Medulla oblongata (tissue), 1 donor: ENCODE data around the gene KLF1.
"Not testable (repeated sequence)": the region's sequence is repeated elsewhere in the genome, so short reads cannot be mapped to it uniquely, and the experiment has no call there.

ENCODE experiments used
- DNase-seq: peaks from one replicate; pipeline ENCODE4 v3.0.0-alpha.2; 2015; ENCODE audit errors: extremely low spot score

The KLF1 gene

GRCh38 chr19:12886969-12887747, at the start of gene KLF1:
KLF1 (minus strand) TSS chr19:12887201; CDS start chr19:12887140, 61 bp downstream.
- no peak for DNase-seq

DNA sequence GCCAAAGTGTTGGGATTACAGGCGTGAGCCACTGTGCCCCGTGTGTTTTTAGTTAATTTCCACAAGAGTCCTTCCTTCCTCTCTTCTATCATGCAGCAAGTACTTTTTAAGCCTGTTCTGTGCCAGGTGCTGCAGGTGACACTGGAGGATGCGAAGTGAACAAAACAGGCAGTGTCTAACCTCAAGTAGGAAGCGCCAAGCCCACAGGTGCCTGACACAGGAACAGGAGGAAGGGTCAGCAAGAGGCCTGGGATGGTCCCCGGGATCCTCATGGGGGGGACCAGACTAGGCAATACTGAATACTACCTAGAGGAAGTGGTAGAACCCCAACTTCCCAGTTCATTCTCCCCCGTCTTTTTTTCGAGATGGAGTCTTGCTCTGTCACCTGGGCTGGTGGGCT, 49.6 kb upstream of the KLF1 start:
- no peak for DNase-seq

DNA sequence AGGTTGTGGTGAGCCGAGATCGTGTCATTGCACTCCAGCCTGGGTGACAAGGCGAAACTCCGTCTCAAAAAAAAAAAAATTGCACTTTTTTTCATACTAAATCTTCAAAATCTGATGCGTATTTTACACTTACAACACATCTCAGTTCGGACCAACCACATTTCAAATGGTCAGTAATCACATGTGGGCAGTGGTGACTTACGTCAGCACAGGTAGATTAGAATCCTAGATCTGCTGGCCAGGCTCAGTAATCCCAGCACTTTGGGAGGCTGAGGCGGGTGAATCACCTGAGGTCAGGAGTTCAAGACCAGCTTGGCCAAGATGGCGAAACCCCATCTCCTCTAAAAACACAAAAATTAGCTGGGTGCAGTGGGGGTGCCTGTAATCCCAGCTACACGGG, 48.1 kb upstream of the KLF1 start:
- no peak for DNase-seq

GRCh38 chr19:12933287-12934072, 46.5 kb upstream of the KLF1 start, which contains the start of gene FARSA:
FARSA (minus strand) TSS chr19:12933711; CDS start chr19:12933696, 15 bp downstream.
- DNase-seq = peak; percentile 96

DNA sequence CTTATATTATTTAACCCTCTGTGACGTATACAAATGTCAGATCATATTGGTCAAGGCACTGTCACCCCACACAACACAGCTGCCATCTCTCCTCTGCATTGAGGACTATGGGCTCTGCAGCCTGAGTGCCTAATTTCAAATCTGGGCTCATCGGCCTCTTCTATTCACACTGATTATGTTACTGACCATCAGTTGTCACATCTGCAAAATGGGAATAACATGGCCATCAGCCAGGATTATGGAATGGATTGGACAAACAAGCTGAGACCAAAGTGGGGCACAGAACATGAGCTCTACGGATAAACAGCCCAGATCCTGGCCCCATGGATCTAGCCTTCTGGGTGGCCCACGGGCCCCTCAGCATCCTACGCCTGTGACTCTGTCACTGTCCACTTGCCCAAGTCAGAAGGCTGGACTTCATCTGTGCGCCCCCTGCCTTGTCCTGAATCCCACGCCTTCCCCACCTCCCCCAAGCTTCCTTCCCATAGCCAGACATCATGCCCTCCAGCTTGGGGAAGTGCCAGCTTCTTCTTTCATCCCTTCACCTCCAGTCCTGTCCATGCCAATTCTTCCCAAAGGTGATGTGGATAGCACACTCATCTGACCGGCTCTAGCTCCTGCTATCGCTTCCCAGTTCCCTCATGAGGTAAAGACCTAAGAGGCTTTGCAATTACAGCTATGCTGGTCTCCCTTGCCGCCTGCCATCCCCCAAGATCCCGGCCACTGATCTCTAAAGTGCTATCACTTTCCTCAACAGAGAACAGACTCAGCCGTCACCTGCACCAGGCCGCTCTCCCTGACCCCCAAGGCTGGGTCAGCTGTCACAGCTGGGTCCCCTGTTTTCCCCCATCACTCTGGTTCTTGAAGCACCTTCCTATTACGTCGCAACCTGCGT, 45.6 kb upstream of the KLF1 start:
- DNase-seq = no peak

DNA sequence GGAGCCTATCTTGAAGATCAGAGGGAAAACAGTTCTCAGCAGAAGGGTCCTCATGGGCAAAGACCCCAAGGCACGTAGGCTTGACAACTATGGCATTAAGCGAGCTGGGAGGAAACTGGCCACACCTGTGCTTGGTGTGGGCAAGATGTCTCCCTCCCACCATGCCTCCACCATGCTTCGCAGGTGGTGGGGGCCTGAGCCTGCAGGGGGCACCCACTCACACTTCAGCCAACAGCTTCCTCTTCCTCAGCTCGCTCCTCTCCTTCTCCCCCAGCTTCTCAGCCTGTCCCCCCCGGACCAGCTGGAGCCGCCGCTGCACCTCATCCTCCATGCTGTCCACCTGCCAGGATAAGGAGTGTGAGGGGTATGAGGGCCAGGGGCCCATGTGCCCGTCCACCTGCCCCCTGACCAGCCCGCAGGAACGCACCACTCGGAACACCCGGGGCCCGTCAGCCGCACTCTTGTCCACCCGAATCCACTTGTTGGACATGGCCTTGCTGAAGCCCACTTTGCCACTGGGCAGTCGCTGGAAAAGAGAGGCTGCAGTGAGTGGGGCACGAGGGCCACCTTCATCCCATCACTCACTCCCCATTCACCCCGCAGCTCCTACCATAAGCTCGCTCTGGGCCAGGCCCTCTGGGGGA, 43.1 kb upstream of the KLF1 start:
- DNase-seq = no peak

- DNase-seq = no peak
Observed at GRCh38 chr19:12924621-12925310, 37.8 kb upstream of the KLF1 start.

DNA sequence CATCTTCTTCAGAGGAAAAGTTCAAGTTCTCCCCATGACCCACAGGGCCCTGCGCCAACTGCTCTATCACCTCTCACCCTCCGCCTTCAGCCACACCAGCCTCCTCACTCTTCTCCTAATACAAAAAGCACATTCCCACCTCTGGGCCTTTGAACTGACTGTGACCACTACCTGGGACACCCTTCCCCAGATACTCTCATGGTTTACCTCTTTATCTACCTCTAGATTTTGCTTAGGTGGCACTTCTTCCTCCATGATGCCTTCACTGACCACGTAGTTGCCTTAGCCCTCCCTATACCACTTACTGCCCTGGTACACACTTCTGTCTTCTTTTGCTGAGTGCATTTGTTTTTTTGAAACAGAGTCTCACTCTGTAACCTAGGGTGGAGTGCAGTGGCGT, 36.0 kb upstream of the KLF1 start:
- DNase-seq = no peak

- DNase-seq = no peak
Observed at GRCh38 chr19:12921047-12921446, 34.0 kb upstream of the KLF1 start.

DNA sequence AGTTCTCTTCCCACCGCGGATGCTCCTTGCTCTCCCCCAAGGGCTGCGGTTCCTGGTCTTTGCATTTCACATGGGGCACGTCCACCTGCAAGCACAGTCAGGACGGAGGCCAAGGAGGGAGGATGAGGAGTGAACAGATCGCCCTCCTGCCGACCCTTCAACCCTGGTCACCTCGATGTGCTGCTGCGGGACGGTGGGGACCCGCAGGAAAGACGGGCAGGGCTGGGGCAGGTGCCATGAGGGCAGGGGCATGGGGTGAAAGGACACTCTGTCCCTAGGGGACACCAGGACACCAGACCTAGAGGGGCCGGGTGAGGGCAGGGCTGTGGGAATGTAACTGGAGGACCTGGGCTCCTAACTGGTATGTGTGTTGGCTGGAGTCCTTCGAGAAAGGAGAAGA, 31.3 kb upstream of the KLF1 start:
- DNase-seq = no peak

DNA sequence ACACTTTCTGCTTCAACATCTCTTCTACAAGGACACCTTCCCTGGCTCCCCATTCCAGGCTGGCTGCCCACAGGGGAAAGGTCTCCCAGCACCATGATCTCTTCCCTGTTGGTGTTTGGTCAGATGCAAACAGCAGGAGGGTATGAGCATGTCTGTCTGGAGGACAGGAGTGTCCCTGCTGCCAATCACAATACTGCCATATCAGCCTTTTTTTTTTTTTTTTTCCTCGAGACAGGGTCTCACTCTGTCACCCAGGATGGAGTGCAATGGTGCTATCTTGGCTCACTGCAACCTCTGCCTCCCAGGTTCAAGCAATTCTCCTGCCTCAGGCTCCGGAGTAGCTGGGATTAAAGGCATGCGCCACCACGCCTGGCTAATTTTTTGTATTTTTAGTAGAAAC, 28.9 kb upstream of the KLF1 start:
- not testable (repeated sequence) for DNase-seq

GRCh38 chr19:12913851-12914690, 27.1 kb upstream of the KLF1 start:
- DNase-seq = peak; percentile 60

GRCh38 chr19:12913011-12913561, 26.1 kb upstream of the KLF1 start:
- peak; percentile 87 for DNase-seq

- DNase-seq = no peak
Observed at GRCh38 chr19:12912571-12912970, 25.6 kb upstream of the KLF1 start.

DNA sequence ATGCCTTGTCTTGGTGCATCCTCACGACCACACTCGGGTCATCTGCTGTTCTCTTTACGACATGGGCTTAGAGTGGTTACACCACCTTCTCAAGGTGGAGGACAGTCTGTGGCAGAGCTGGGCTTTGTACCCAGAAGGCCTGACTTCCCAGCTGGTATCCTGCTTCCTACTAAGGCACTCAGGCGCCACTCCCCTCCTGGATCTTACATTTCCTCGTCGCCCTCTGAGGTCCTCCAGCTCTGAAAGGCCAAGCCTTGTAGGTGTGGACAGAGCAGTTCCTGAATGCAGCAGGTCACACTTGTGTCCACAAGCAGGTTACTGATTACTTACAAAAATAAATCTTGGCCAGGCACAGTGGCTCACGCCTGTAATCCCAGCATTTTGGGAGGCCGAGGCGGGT, 20.2 kb upstream of the KLF1 start:
- DNase-seq = no peak

GRCh38 chr19:12899891-12900518, 13.0 kb upstream of the KLF1 start:
- DNase-seq = no peak

DNA sequence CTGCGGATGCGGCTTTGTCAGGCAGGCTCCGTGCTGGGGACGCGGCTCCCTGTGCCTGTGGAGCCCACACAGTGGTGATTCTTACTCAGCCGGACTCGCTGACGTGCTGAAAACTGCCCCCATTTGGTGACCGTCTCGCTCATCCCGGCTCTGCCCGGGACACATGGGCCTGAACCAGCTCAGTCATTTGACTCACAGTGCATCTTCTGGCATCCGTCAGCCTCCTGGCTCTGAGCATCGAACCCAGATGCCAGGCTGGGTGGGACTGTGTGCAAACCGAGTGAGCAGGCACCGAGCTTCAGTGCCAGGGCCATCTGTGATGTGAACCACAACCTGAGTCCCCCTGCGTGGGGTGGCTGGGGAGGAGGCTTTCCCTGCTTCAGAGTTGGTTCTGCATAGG, 9.5 kb upstream of the KLF1 start:
- DNase-seq = no peak

DNA sequence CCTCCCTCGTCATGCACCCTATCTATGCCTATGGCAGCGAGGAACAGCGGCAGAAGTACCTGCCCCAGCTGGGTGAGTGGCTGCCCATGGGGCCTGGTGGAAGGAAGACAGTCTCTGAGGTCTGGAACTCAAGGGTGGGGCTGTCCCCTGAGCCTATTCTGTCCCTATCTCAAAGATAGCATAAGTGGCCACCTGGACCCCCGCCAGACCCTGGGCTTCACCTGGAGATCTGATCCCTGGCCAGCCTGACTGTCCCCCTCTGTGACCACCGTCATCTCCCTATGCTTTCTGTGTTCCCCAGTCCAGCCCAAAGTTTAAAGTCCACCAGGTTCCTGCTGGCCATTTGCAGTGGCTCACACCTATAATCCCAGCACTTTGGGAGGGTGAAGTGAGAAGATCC, 6.6 kb upstream of the KLF1 start:
- no peak for DNase-seq

GRCh38 chr19:12891553-12892021, 4.6 kb upstream of the KLF1 start:
- no peak for DNase-seq
